AG10803 (cell line): Measurements from ENCODE around the gene SART1.

Experiments used
- DNase-seq: peaks from one replicate; pipeline ENCODE4 v3.0.0; 2010; ENCODE audit warnings: low read depth
- H3K4me3 ChIP-seq: 2 replicates; pipeline ENCODE4 v1.5.1; 2011; ENCODE audit warnings: mild to moderate bottlenecking, low read length, control low read depth
- CTCF ChIP-seq: conservative IDR thresholded peaks from 2 replicates; pipeline ENCODE4 v1.5.1; 2011; ENCODE audit warnings: mild to moderate bottlenecking, low read length, control low read depth, inconsistent platforms

Gene SART1

GRCh38 chr11:65977621-65978390 is 16.3 kb downstream of the SART1 start:
- no peak for TF ChIP-seq CTCF
- no peak for DNase-seq
- H3K4me3 ChIP-seq: no peak overlapping the region

GRCh38 chr11:65978391-65979238 is 17.1 kb downstream of the SART1 start:
- DNase-seq: no peak
- TF ChIP-seq CTCF: no peak
- H3K4me3 ChIP-seq: no peak overlapping the region

- TF ChIP-seq CTCF: no peak
- DNase-seq: no peak
- no peak overlapping the region for H3K4me3 ChIP-seq
Measured at GRCh38 chr11:65979261-65979759, 17.8 kb downstream of the SART1 start.

GRCh38 chr11:65981101-65981740 is 19.7 kb downstream of the SART1 start:
- H3K4me3 ChIP-seq: no peak overlapping the region
- no peak for DNase-seq
- TF ChIP-seq CTCF: no peak

- no peak for TF ChIP-seq CTCF
- no peak for DNase-seq
- no peak overlapping the region for H3K4me3 ChIP-seq
Measured at GRCh38 chr11:65981972-65982823, 20.7 kb downstream of the SART1 start.

- no peak overlapping the region for H3K4me3 ChIP-seq
- TF ChIP-seq CTCF: no peak
- no peak for DNase-seq
Measured at GRCh38 chr11:65982824-65983588, 21.5 kb downstream of the SART1 start.
